Keratinocyte (primary cell): Measurements from ENCODE around the gene LDLRAD2.

Source experiments
- CTCF ChIP-seq, 3 experiments: IDR thresholded peaks in 1 of 3; conservative IDR thresholded peaks in 1 of 3; optimal IDR thresholded peaks in 1 of 3; 2 replicates in 2 of 3; 3 replicates in 1 of 3; pipeline versions ENCODE3 to v1.5.1; 2011; ENCODE audit warnings: low read length in 3 of 3, mild to moderate bottlenecking in 3 of 3, moderate library complexity in 2 of 3, control low read depth in 1 of 3, inconsistent platforms in 1 of 3; ENCODE audit not compliant: insufficient read depth in 2 of 3; ENCODE audit errors: extremely low read depth in 1 of 3
- EZH2 ChIP-seq: IDR thresholded peaks from one replicate; pipeline ENCODE4 v1.6.1; 2012; ENCODE audit warnings: inconsistent platforms, mild to moderate bottlenecking, low read length, moderate library complexity

GRCh38 chr1:21837476-21837875, 25.4 kb downstream of the LDLRAD2 start:
- TF ChIP-seq CTCF (optimal IDR thresholded peaks at IDR 0.05 in 1 of 3, IDR thresholded peaks at IDR 0.05 in 1 of 3, conservative IDR thresholded peaks at IDR 0.05 in 1 of 3; ENCODE audit: extremely low read depth in 1 of 3, insufficient read depth in 2 of 3, low read length in 3 of 3) (no peak), EZH2 (no peak)
